HL-60 (cell line): ENCODE results near the gene RNFT2.

Source experiments
- GABPA ChIP-seq: IDR thresholded peaks from 2 replicates; pipeline ENCODE4 v1.6.1; 2012; ENCODE audit warnings: low read depth
- POLR2AphosphoS5 ChIP-seq: IDR thresholded peaks from 2 replicates; pipeline ENCODE4 v1.6.1; 2012; ENCODE audit warnings: low read depth
- SPI1 ChIP-seq: IDR thresholded peaks from 2 replicates; pipeline ENCODE4 v1.6.1; 2012; ENCODE audit warnings: low read depth, mild to moderate bottlenecking, borderline replicate concordance
- TF ChIP-seq, protein P1 (sequence below): IDR thresholded peaks from 2 replicates; pipeline ENCODE4 v1.6.1; 2012; ENCODE audit warnings: low read depth; ENCODE audit not compliant: insufficient replicate concordance
- TF ChIP-seq, protein P2 (sequence below): IDR thresholded peaks from one replicate; pipeline ENCODE4 v1.5.1; 2011; ENCODE audit warnings: low read length, control low read depth, inconsistent platforms; ENCODE audit not compliant: insufficient read depth

DNA sequence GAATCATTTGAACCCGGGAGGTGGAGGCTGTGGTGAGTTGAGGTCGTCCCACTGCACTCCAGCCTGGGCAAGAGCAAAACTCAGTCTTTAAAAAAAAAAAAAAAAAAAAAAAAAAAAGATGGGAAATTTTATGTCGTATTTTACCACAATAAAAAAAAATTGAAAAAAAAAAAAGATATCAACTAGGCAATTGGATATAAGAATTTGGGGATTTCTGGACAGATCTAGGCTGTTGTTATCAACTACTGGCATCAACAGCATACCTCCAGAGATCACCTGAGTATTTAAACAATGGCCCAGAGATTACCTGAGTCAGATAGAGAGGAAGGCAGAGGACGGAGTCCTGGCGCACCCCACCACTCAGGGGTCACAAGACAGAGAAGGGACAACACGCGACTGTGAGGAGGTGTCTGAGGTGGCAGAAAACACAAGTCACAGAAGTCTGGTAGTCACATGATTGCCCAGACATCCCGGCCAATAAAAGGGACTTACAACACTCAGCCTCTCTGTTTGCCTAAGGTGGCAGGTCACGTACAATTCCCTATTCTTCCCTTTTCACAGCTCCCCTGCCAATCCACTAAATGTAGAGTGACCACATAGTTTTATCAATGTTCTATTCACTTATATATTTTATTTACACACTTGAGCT, 2.0 kb upstream of the RNFT2 start:
- TF ChIP-seq, protein P1, sequence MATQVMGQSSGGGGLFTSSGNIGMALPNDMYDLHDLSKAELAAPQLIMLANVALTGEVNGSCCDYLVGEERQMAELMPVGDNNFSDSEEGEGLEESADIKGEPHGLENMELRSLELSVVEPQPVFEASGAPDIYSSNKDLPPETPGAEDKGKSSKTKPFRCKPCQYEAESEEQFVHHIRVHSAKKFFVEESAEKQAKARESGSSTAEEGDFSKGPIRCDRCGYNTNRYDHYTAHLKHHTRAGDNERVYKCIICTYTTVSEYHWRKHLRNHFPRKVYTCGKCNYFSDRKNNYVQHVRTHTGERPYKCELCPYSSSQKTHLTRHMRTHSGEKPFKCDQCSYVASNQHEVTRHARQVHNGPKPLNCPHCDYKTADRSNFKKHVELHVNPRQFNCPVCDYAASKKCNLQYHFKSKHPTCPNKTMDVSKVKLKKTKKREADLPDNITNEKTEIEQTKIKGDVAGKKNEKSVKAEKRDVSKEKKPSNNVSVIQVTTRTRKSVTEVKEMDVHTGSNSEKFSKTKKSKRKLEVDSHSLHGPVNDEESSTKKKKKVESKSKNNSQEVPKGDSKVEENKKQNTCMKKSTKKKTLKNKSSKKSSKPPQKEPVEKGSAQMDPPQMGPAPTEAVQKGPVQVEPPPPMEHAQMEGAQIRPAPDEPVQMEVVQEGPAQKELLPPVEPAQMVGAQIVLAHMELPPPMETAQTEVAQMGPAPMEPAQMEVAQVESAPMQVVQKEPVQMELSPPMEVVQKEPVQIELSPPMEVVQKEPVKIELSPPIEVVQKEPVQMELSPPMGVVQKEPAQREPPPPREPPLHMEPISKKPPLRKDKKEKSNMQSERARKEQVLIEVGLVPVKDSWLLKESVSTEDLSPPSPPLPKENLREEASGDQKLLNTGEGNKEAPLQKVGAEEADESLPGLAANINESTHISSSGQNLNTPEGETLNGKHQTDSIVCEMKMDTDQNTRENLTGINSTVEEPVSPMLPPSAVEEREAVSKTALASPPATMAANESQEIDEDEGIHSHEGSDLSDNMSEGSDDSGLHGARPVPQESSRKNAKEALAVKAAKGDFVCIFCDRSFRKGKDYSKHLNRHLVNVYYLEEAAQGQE: no peak
- TF ChIP-seq POLR2AphosphoS5: no peak
- TF ChIP-seq GABPA: no peak
- TF ChIP-seq, protein P2, sequence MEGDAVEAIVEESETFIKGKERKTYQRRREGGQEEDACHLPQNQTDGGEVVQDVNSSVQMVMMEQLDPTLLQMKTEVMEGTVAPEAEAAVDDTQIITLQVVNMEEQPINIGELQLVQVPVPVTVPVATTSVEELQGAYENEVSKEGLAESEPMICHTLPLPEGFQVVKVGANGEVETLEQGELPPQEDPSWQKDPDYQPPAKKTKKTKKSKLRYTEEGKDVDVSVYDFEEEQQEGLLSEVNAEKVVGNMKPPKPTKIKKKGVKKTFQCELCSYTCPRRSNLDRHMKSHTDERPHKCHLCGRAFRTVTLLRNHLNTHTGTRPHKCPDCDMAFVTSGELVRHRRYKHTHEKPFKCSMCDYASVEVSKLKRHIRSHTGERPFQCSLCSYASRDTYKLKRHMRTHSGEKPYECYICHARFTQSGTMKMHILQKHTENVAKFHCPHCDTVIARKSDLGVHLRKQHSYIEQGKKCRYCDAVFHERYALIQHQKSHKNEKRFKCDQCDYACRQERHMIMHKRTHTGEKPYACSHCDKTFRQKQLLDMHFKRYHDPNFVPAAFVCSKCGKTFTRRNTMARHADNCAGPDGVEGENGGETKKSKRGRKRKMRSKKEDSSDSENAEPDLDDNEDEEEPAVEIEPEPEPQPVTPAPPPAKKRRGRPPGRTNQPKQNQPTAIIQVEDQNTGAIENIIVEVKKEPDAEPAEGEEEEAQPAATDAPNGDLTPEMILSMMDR: no peak
- no peak for TF ChIP-seq SPI1
